Inflammatory macrophage treated with lipopolysaccharide for 4 hours (primary cell): ENCODE results near the gene RFT1.

Source experiments
- DNase-seq: peaks from one replicate; pipeline ENCODE4 v3.0.0-alpha.2; 2020

The RFT1 gene

DNA sequence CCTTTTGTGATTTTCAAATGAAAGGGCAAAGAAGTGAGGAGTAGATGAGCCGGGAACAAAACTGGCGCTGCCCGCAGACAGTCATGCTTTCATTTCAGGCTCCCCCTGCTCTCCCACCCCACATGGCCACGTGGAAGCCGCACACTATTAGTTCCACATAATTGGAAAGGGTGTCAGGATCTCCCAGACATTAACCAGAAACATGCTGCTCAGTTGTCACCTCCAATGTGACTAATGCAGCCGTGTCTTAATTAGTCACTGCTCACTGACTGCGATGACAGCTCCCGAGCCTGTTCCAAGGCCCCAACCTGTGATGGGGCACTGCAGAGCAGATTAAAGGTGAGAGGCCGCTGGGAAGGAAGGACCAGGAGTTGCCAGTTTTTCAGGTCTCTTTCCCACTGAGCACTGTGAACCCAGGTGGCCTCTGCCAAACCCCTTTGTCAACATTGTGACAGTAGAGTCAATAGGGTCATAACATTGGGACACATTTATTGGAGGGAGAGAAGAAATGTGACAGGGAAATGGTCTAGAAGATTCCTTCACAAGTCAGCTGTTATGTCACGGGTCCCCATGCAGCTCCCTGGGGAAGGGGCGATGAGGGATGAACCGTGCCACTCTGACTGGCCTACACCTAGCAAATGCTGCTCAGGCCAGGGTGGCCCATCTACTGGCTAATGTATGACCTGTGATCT is 45.8 kb downstream of the RFT1 start:
- no peak for DNase-seq

DNA sequence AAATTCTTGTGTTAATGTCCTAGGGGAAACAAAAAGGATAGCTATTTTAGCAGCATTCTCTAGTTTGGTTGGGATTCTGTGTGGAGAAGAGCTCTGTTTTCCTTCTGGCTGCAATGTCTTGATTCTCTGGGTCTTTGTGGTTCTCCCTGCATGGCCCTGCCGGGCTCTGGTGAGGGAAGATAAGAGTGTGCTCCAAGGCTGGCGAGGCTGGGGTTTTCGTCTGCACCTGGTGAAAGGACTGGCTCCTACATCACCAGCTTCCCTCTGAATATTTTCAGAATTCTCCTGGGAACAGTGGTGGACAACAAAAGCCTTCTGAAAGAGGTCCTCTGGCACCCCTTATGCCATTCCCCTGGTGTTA is 46.3 kb downstream of the RFT1 start:
- no peak for DNase-seq

DNA sequence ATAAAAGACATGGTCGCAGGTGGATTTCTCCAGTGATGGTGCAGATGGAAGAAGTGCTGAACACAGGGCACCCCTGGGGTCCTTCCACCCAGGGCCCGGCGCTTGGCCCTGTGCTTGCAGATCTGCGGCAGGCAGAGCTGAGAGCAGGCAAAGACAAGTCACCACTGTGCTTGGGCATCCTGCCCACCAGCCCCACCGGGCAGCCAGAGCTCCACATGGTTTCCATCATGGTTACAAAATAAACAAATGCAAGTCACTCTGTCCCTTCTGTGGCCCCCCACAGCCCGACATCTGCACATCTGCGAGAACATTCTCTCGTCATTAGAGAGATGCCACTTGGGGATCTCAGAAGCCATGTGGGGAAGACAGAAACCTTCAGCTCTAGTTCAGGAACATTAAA is 46.7 kb downstream of the RFT1 start:
- no peak for DNase-seq

DNA sequence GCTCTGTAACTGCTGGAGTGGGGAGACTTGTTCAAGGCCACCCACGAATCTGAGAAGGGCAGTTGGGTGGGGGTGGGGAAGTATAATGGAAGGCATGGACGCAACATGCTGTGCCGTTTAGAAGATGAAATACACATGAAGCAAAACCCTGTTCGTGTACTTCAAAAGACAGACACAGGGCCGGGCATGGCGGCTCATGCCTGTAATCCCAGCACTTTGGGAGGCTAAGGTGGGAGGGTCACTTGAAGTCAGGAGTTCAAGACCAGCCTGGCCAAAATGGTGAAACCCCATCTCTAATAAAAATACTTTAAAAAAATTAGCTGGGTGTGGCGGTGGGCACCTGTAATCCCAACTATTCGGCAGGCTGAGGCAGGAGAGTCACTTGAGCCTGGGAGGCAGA is 47.5 kb downstream of the RFT1 start:
- no peak for DNase-seq

GRCh38 chr3:53081318-53081717 is 48.9 kb downstream of the RFT1 start:
- DNase-seq = no peak

DNA sequence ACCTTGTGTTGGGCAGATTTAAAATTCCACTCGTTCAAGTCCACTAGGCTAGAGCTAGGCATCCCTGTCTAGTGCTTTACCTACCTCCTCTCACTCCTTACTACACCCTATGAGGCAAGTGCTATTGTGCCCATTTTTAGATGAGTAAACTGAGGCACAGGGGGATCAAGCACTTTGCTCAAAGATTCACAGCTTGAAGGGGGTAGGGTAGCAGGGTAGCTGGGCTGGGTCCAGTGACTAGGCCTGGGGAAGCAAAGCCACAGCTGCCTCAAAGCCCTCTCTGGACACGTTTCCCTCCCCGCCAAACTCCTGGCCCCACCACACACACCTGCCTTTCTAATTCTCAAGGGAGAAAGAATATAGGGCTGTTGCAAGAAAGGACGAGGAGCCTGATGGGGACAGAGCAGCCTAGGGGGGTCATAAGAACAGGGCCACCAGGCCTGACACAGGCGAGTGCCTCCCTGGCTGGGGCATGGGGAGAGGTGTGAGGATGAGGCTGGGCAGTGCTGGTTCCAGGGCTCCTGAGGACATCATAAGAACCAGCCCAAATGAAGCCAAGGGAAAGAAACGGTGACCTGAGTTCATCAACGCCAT is 49.5 kb downstream of the RFT1 start:
- no peak for DNase-seq

DNA sequence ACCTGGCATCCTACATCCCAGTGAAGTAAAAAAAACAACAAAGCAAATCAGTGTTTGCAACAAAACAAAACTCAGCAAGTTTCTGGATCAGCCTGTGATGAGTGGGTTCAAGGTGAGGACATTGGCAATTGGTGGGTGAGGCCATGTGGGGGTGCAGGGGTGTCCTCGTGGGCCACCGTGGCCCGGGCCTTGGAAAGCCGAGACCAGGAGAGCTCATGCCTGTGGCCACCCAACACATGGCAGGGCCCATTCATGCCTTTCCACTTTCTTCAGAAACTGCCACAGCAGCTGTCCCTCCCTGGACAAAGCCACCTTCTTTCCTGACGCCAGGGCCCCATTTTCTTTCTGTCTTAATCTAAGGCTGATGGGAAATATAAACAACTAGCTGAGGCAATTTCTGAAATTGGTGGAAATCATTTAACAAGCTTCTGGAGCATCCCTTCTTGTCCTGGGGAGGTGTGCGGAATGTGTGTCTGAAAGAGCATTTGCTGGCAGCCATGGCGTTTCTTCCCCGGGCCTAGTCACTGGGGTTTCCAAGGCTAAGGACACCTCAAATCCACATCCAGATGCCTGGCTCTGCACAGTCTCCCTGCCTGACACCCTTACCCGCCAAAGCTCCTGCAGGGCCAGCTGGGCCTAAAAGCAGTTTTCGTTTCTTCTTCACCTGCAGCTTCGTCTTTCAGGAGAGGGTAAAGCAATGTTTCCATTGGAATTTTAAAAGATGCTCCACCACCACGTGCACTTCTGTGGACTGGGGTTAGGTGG is 50.3 kb downstream of the RFT1 start:
- DNase-seq = no peak

DNA sequence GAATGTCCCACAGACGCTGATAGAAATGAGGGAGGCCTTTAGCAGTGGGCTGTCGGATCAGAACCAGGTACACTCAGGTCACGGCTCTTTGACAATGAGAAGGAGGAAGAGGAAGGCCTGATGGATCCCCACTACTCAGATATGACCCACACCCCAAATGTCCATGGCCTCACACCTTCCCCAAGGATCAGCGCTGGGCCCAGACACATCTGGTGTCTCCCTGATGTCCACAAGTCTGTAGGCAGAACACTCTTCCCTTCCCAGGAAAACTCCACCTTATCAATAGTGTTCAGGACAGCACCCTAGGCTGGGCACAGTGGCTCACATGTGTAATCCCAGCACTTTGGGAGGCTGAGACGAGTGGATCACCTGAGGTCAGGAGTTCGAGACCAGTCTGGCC is 51.1 kb downstream of the RFT1 start:
- no peak for DNase-seq

GRCh38 chr3:53078656-53079055 is 51.6 kb downstream of the RFT1 start:
- no peak for DNase-seq

- no peak for DNase-seq
Observed at GRCh38 chr3:53077476-53078220, 52.6 kb downstream of the RFT1 start.

- no peak for DNase-seq
Observed at GRCh38 chr3:53075743-53076140, 54.5 kb downstream of the RFT1 start.

- no peak for DNase-seq
Observed at GRCh38 chr3:53074761-53075742, 55.2 kb downstream of the RFT1 start.

- no peak for DNase-seq
Observed at GRCh38 chr3:53074366-53074696, 55.9 kb downstream of the RFT1 start.

DNA sequence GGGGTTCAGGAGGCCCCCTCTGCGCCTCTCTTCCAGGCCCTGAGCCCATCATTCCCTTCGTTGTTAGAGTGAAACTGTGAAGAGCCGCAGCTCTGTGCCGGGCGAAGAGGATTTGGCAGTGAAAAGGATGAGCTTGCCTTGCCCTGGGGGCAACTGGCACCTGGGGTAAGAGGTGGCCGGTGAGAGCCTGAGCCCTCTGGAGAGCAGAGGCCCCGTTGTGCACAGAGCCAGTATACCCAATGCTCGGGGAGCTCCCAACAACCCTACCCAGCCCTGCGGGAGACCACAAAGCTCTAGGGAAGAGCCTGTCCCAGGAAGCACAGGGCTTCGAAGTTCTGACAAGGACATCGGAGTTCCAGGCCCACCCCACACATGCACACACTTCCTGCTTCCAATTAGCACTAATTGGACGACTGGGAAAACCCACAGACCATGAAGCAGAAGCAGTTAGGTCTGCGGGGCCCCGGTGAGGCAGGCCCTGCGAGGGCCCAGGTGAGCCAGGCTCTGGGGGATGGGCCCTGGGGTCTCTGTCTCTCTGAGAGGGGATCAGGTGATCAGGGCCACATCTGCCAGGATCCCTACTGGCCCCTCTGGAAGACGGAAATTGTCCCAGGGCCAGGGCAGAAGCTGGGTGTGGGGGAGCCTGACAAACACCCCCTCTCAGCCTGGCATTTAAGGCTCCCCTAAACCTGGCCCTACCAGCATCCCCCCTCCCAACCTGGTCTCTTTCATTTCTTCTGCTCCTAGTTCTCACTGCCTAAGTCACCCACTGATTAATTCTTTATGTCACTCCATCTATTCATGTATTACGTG is 56.5 kb downstream of the RFT1 start:
- DNase-seq = no peak

DNA sequence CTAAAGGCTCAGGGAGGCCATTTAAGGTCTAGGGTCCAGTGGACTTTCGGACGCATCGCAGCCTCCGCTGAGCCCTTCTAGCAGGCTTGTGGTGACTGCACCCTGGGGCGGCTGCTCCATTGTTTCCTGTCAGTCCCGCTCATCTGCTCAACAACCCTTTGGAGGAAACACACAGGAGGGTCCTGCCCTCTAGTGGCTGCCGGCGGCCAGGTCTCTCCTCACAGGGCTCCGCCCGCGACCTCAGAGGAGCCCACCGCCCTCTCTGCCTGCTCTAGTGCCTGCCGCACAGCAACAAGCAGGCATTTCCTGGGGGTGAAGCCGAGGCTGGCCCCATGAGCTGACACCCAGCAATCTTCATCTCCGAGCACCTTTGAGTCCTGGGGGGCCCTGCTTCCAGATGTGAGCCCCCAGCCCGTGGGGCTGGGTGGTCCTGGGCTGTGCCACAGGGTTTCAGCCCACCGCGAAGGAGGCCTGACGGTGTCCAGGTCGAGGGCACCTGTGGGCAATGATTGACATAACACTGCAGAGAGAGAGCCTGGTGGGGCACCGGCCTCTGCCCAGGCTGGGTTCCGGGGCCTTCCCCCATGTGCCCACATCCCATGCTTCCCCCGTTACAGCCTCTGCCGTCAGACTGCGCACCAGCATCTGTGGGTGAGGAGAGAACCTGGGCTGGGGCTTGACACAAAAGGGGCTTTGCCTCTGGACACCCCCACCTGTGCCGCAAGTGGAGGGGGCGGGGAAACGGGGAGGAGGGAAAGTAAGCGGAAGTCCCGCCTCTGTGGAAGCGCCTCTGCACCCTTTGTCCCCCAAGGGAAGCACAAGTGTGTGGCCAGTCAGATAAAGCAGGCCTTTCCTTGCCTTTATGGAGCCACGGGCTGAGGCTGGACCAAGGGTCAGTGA is 57.3 kb downstream of the RFT1 start:
- DNase-seq = peak; percentile 80

DNA sequence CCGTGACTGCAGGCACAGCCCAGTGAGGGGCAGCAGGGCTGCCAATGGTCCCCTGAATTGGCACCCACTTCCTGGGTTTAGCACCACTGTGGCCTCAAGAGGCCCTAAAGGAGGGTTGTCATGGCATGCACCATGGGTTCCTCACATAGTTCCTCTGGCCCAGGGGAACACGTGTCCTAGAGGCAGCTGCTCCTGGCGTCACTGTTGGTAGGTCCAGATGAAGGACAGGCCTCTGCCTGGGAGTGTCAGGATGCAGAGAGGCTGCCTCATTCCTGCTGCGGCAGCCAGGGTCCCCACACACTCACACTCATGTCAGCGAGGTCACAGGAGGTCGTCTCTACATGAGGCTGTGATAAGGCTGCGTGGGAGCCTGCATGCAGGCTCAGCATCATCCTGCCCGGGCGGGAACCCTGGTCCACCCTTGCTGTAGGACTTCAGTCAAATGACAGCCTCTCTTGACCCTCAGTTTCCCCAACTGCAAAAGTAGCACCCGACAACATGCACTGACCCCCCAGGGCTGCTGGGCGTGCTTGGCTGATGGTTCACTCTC is 58.3 kb downstream of the RFT1 start:
- DNase-seq = no peak

DNA sequence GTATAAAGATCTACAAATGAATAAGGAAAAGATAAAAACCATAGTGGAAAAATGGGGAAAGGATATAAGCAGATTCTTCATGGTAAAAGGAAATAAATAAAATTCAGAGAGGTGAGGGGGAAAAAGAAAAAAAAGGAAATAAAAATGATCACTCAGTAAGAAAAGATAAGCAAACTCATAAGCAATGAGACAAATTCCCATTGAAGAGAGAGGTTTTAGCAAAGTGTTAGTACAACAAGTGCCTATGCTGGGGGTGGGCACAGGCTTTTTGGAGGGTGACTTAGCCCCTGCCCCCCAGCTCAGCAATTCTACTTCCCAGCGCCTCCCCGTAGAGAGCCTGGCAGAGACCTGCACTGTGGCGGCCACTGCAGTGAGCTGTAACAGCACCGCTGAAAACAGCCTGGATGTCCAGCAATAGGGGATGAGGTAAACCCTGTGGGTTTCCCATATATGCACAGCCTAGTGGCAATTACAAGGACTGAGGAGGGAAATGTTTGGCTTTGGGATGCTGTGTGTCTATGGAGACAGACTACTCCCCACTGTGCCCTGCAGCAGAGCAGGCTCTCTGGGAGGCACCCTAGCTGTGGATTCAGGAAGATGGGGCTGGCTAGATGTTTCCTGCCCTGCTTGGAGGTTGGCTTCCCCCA is 60.7 kb downstream of the RFT1 start:
- no peak for DNase-seq

DNA sequence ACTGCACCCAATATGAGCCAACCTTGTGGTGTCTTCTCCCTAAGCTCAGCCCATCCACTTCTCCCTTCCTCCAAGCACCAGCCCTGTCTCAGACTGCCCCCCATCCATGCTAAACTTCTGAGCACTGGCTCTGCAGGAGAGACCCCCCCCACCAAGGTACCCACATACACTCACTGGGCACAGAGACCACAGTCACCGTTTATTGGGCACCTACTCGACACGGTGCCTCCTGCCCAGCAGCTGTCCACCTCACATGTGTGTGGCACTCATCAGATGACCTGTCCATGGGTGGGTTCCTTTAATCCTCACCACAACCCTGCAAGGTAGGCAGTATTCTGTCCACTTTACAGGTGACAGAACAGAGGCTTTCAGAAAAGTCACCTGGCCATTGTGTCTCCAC is 62.1 kb downstream of the RFT1 start:
- DNase-seq = no peak

GRCh38 chr3:53067567-53067966 is 62.7 kb downstream of the RFT1 start:
- DNase-seq = no peak
